HuH-7.5 (cell line): ENCODE data around the gene FBXO38.

Experiments
- DNase-seq: peaks from one replicate; pipeline ENCODE4 v3.0.0; 2011; ENCODE audit warnings: low spot score

The FBXO38 gene

DNA sequence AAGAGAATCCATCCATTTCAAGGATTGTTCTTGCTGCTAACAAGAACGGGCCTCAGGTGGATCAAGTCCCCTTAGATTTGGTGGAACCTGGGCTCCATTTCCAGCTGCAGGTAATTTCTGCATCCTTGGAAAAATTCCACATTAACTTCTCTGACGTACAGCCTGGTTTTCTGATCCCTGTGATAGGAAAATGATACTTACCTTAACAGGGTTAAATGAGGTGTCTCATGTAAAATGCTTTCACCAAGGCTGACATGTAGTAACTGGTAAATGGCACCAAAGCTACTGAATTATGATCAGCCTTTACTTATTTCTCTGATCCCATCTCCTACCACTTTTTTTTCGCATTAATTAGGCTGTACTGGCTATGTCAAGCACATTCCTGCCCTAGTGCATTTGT lies 93.7 kb downstream of the FBXO38 start:
- DNase-seq, result no peak

DNA sequence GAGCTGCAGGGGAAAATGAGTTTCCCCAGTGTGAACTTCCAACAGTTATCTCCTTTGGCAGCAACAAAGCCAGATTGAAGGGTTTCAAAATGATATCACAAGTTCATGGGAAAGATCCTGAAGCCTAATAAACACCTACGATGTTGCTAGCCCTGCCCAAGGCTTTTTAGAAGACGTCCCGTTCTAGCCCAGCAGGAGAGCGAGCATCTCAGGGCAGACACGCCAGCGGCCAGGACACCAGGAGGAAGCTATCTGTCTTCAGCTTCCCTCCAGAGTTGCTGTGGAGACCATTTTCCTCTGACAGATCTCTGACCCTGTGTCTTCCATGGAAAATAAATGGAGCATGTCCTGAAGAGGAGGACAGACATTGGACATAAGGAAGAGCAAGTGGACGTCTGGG lies 98.4 kb downstream of the FBXO38 start:
- no peak for DNase-seq

DNA sequence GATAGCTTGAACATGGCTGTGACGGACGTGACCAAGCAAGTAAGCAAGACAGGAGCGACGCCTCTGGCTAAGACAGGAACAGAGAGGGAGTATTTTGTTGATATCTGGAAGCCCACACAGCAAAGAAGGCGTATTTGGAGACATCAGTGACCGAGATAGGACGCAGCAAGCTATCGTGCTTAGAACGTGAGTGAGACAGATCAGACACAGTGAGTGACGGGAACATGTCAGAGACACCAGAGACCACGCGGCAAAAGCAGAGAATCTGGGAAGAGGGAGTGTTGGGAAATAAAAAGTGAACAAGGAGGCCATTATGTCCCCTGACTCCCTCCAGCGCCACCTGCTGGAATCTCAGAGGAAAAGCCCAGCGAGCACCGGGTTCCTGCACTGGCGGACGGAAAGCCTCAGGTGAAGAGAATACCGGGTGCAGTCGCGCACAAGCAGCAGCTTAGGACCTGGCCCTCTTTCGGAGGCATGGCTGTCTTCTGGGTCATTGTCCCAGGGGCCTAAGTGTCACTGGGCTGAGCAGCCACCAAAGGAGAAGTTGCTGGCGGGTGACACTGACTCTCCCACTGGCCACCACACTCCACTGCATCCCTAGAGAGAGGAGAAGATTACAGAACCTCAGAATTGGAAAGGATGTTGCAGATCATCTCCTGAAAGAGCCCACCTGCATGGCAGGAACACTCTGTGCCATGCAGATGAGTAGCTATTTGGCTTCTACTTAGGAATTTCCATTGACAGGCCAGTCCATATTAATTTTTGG lies 99.1 kb downstream of the FBXO38 start:
- DNase-seq, result peak; percentile 16

DNA sequence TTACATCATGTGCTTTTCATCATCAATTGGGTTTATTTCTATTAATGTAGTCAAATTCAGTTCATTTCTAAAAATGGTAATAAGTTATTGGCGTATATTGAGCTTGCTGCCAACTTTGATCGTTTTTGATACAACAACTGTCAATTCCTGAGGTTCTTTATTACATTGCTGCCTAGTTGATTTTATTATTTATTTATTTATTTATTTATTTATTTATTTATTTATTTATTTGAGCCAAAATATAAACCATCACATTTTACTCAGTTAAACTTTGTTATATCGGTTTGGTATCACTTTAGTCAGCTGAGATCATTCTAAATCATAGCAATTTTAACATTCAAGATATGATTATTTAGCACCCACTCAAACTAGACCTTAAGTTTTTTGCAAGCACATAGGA lies 100.0 kb downstream of the FBXO38 start:
- DNase-seq, result no peak

DNA sequence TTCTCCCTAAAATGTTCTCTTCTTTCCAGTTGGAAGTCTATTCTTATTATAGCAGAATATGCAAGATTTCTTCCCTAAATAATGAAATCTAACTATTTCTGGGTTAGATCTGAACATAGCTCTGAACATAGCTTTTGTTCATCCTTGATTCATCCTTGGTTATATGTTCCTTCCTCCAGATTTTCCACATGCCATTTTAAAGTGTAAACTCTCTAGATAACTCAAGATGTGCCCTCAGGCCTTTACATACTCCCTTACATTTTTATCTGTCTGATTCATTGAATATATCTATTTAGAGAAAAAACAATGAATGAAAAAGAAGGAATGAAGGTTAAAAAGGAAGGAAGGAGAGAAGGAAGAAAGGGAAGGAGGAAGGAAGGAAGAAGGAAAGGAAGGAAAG lies 100.9 kb downstream of the FBXO38 start:
- DNase-seq, result no peak

DNA sequence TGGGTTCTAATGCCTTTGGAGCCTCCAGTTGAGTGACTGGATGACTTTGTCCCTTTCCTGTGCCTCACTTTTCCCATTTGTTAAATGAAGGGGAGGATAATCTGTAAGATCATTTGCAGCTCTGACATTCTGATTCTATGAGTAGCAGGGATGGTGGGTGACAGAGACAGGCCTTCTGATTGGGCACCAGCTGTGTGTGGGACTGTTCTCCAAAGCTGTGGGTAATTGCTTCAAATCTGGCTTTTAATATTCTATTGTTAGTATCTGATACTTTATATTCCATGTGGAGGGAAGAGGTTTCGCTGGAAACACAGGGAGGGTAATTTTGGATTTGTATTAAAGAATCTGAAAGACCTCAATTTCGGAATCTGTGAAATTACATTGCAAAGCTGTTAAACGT lies 102.7 kb downstream of the FBXO38 start:
- no peak for DNase-seq

DNA sequence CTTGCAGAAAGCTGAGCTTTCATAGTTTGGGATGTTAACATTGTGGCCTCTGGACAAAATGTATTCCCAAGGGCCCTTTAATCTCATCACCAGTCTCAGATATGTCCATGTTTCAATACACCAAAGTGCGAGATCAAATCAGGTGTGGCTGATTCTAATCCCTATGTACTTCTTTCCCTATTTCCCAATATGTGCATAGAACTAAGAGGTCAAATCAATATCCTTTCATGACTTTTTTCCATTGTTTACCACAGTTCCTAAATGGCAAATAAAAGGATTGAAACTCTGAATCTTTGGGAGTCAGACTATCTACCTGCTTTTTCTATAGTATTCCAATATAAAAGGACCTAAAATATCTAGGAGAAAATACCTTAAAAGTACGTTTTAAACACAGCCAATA lies 105.0 kb downstream of the FBXO38 start:
- no peak for DNase-seq

DNA sequence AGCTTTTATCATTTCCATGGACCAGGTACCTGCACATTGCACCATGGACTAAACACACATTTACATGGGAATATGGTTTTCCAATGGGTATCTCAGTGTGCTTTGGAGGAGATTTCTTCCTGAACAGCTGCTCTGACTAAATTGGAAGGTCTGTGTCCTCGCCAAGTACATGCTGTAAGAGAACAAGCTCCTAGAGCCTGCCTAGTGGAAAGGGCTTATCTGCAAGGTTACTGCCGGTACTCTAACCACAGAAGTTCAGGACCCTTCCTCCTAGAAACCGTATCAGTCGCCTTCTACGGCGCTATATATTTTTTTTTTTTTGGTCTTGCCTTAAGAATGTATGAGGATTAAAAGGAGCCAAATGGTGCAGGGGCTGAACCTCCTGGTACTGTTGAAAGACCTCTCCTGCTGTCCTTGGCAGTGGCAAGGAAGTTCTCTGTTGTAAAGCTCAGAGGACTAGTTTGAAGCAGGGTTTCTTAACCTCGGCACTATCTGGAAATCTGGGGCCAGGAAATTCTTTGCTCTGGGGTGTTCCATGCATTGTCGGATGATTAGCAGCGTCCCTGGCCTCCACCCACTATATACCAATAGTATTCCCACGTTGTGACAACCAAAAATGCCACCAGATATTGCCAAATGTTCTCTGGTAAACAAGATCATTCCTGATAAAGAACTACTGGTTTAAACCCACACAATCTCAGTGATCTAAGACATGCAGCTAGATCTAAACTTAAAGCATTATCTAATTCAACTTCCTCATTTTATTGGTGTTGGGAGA lies 107.4 kb downstream of the FBXO38 start:
- no peak for DNase-seq

DNA sequence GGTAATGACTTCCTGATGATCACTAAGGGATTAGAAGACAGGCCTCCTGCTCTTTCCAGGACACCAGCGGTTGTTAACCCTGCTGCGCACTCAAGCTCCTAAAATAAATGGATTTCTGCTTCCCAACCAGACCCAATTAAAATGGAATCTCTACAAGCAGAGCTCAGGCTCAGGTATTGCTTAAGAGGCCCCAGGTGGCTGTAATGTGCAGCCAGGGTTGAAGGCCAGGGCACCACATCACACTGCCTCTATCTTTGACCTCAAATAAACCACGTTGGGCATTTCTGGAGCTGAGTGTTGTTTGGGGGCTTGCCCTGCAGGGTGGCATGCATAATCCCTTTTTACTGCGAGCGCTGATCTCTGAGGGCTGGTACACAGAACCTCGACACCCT lies 108.0 kb downstream of the FBXO38 start:
- peak; percentile 13 for DNase-seq

DNA sequence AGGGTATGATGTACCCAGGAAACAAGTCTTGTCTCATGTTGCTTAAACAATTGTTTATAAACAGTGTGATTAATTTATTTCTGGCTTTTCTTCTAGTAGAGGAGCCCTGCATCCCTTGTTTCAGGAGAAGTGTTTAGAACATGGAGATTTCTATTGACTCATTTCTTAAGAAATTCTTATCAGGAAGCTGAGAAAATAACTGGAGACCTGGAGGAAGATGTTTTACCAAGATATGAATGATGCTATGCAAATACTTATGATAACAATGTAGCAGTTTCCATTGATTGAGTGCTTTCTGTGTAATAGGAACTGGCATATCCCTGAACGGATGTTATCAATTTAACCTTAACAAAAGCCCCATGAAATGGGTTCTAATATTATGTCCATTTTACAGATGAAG lies 108.6 kb downstream of the FBXO38 start:
- DNase-seq, result no peak
